ENCODE results near the gene ACAA1. TPM values are rescaled to one million over a fixed set of nuclear protein-coding genes. Genes with fewer than 3 reads are reported as not detected.

The ACAA1 gene
- total RNA-seq, 1 experiment from 2014 or later: 76.4 TPM

- ATAC-seq: no peak
- CTCF ChIA-PET: interaction anchor here (0.7 kb wide), 1 partner anchor 22 kb away, joined by 5 read pairs; the partner anchor contains the start of gene ACAA1
Measured at GRCh38 chr3:38158472-38158871, 21.5 kb upstream of the ACAA1 start.

GRCh38 chr3:38157595-38157994, 20.7 kb upstream of the ACAA1 start:
- no peak overlapping the region for H3K4me3 ChIP-seq (ENCODE audit: low read length)
- no peaks in the 10 kb centered on the region for H4K20me1 ChIP-seq (ENCODE audit: low read length)
- peak overlapping the region; percentile 7; the same call in 1 of the 2 replicates for H3K4me2 ChIP-seq (ENCODE audit: low read length)
- no peaks in the 10 kb centered on the region for H3K9me2 ChIP-seq (replicated peaks; ENCODE audit: low read length)
- intact Hi-C loops (cut with micrococcal nuclease): no loop called here
- peaks cover 4% of the 10 kb centered on the region for H3F3A ChIP-seq (ENCODE audit: low read length, unreplicated experiment)
- POLR2A ChIA-PET (ENCODE audit: unreplicated experiment): interaction anchor here (0.5 to 0.7 kb wide), 2 partner anchors 16 to 21 kb away, joined by 3 to 4 read pairs; partner anchors contain the start of gene ACAA1
- DNase-seq (peak; percentile 83), ATAC-seq (peak; percentile 52)
- no peaks in the 10 kb centered on the region for H3K79me2 ChIP-seq (ENCODE audit: low read length)
- TF ChIP-seq EZH2 (IDR thresholded peaks at IDR 0.05; ENCODE audit: low read length, unreplicated experiment): no peak
- no peak for TF ChIP-seq CTCF (conservative IDR thresholded peaks at IDR 0.05; ENCODE audit: low read depth, low read length)
- TF ChIP-seq EZH2phosphoT487 (IDR thresholded peaks at IDR 0.05; ENCODE audit: borderline replicate concordance, low read length): no peak
- H3K9ac ChIP-seq (ENCODE audit: low read length): no peak overlapping the region
- BruUV-seq (replicated peaks): no TSS peak
- no peak overlapping the region for H2AFZ ChIP-seq (ENCODE audit: low read length)
- no peaks in the 10 kb centered on the region for H3K36me3 ChIP-seq (ENCODE audit: low read depth, low read length)
- no peaks in the 10 kb centered on the region for H3K27me3 ChIP-seq (ENCODE audit: low read length)
- CTCF ChIA-PET: no interaction called here
- H3K9me3 ChIP-seq (ENCODE audit: low read length): no peaks in the 10 kb centered on the region
- H3K27ac ChIP-seq (ENCODE audit: low read length): no peak overlapping the region
- H3K4me1 ChIP-seq (ENCODE audit: insufficient read depth, low read length): peaks cover 43% of the 10 kb centered on the region

More at GRCh38 chr3:38158472-38158871, 21.5 kb upstream of the ACAA1 start:
- no peak overlapping the region for H3K4me3 ChIP-seq (ENCODE audit: low read length)
- no peaks in the 10 kb centered on the region for H3K9me3 ChIP-seq (ENCODE audit: low read length)
- intact Hi-C loops (cut with micrococcal nuclease): no loop called here
- no peak overlapping the region for H3K4me2 ChIP-seq (ENCODE audit: low read length)
- no peaks in the 10 kb centered on the region for H3K27me3 ChIP-seq (ENCODE audit: low read length)
- H3K4me1 ChIP-seq (ENCODE audit: insufficient read depth, low read length): peaks cover 35% of the 10 kb centered on the region
- POLR2A ChIA-PET (ENCODE audit: unreplicated experiment): no interaction called here
- TF ChIP-seq CTCF (conservative IDR thresholded peaks at IDR 0.05; ENCODE audit: low read depth, low read length) (no peak), EZH2 (IDR thresholded peaks at IDR 0.05; ENCODE audit: low read length, unreplicated experiment) (no peak), EZH2phosphoT487 (IDR thresholded peaks at IDR 0.05; ENCODE audit: borderline replicate concordance, low read length) (no peak)
- no peaks in the 10 kb centered on the region for H3K79me2 ChIP-seq (ENCODE audit: low read length)
- H3K9me2 ChIP-seq (replicated peaks; ENCODE audit: low read length): no peaks in the 10 kb centered on the region
- no peak overlapping the region for H3K27ac ChIP-seq (ENCODE audit: low read length)
- peaks cover 4% of the 10 kb centered on the region for H3F3A ChIP-seq (ENCODE audit: low read length, unreplicated experiment)
- DNase-seq: no peak
- H4K20me1 ChIP-seq (ENCODE audit: low read length): no peaks in the 10 kb centered on the region
- H3K36me3 ChIP-seq (ENCODE audit: low read depth, low read length): no peaks in the 10 kb centered on the region
- no peak overlapping the region for H2AFZ ChIP-seq (ENCODE audit: low read length)
- BruUV-seq (replicated peaks): no TSS peak
- no peak overlapping the region for H3K9ac ChIP-seq (ENCODE audit: low read length)

GRCh38 chr3:38157117-38157516, 20.2 kb upstream of the ACAA1 start:
- H3K9me2 ChIP-seq (replicated peaks; ENCODE audit: low read length): no peaks in the 10 kb centered on the region
- DNase-seq (no peak), ATAC-seq (no peak)
- peaks cover 48% of the 10 kb centered on the region for H3K4me1 ChIP-seq (ENCODE audit: insufficient read depth, low read length)
- H3F3A ChIP-seq (ENCODE audit: low read length, unreplicated experiment): peaks cover 4% of the 10 kb centered on the region
- no peaks in the 10 kb centered on the region for H3K9me3 ChIP-seq (ENCODE audit: low read length)
- H3K4me3 ChIP-seq (ENCODE audit: low read length): no peak overlapping the region
- TF ChIP-seq EZH2phosphoT487 (IDR thresholded peaks at IDR 0.05; ENCODE audit: borderline replicate concordance, low read length) (no peak), EZH2 (IDR thresholded peaks at IDR 0.05; ENCODE audit: low read length, unreplicated experiment) (no peak), CTCF (conservative IDR thresholded peaks at IDR 0.05; ENCODE audit: low read depth, low read length) (no peak)
- no peaks in the 10 kb centered on the region for H4K20me1 ChIP-seq (ENCODE audit: low read length)
- H3K79me2 ChIP-seq (ENCODE audit: low read length): no peaks in the 10 kb centered on the region
- BruUV-seq (replicated peaks): no TSS peak
- no peaks in the 10 kb centered on the region for H3K27me3 ChIP-seq (ENCODE audit: low read length)
- H3K4me2 ChIP-seq (ENCODE audit: low read length): peak overlapping the region; percentile 7; the same call in 1 of the 2 replicates
- POLR2A ChIA-PET (ENCODE audit: unreplicated experiment): interaction anchor here (0.5 to 0.7 kb wide), 2 partner anchors 15 to 20 kb away, joined by 3 to 4 read pairs; partner anchors contain the start of gene ACAA1
- no peak overlapping the region for H3K9ac ChIP-seq (ENCODE audit: low read length)
- H3K27ac ChIP-seq (ENCODE audit: low read length): no peak overlapping the region
- no peak overlapping the region for H2AFZ ChIP-seq (ENCODE audit: low read length)
- CTCF ChIA-PET: no interaction called here
- intact Hi-C loops (cut with micrococcal nuclease): no loop called here
- no peaks in the 10 kb centered on the region for H3K36me3 ChIP-seq (ENCODE audit: low read depth, low read length)

Data from PC-3 (cell line).